Pons (tissue), 1 donor: ENCODE results near the gene SERPINI1.

Source experiments
- DNase-seq: peaks from one replicate; pipeline ENCODE4 v3.0.0-alpha.2; 2016; ENCODE audit warnings: low spot score

Gene SERPINI1

DNA sequence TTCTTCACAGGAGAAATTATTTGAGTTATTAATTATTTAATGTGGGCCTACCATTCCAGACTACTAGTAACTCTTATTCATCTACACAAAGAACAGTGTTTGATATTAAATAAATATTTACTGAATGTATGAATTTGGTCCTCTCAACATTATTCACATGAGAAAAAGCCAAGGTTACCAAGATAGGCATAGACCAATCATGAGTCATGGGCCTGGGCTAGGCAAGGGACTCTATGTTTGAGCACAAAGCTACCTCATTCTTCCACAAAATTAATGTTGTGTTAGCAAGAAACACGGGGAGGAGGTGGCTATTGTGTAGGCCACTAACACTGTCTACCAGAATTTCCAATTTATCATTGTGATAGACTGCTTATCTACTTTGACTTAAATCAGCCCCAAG lies 115.7 kb downstream of the SERPINI1 start:
- no peak for DNase-seq

GRCh38 chr3:167851749-167852148 lies 116.2 kb downstream of the SERPINI1 start:
- DNase-seq: no peak

DNA sequence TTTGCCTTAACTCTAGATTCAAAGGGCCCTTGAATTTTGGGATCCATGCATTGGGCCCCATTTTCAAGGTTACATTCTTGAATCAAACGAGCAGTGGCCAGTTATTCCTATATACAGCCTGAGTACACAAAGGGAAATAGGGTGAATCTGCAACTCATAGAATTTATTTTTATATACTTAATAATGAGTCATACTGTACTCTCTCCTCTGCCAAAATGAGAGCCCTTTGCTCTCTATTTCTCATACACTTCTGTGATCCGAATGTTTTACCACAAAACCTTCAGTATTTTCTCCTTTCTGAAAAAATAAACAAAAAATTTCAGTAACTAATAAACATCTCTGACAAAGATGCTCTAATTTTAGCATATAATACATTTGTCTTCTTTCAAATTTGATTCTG lies 116.7 kb downstream of the SERPINI1 start:
- DNase-seq: no peak

- DNase-seq: no peak
Observed at GRCh38 chr3:167854063-167854462, 118.5 kb downstream of the SERPINI1 start.

- no peak for DNase-seq
Observed at GRCh38 chr3:167854846-167855245, 119.3 kb downstream of the SERPINI1 start.

DNA sequence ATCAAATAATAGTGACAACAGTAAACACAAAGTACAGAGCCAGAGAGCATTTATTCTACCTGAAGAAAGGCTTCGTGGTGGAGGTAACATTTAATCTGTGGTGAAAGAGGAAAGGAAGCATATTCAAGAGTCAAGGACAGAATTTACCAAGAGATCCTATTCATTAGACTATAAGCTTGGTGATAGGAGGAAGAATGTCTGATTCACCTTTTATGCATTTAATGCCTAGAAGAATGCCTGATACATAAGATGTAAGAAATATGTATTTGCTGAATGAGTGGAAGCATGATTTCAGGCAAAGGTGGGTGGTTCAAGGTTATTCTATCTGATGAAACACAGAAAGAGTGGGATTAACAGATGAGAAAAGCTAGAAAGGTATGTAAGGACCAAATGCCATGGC lies 119.8 kb downstream of the SERPINI1 start:
- no peak for DNase-seq

DNA sequence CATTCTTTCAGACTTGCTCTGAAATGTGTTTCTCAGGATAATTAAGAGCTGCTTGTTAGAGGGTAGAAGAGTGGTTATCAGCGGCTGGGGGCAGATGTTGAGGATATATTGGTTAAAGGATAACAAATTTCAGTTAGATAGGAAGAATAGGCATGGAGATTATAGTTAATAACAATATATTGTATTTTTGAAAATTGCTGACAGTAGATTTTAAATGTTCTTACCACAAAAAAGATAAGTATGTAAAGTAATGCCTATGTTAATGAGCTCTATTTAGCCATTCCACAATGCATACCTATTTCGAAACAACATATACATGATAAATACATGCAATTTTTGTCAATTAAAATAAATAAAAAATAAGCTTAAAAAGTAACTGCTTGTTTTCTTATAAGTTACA lies 123.3 kb downstream of the SERPINI1 start:
- no peak for DNase-seq

- no peak for DNase-seq
Observed at GRCh38 chr3:167859610-167860009, 124.1 kb downstream of the SERPINI1 start.

DNA sequence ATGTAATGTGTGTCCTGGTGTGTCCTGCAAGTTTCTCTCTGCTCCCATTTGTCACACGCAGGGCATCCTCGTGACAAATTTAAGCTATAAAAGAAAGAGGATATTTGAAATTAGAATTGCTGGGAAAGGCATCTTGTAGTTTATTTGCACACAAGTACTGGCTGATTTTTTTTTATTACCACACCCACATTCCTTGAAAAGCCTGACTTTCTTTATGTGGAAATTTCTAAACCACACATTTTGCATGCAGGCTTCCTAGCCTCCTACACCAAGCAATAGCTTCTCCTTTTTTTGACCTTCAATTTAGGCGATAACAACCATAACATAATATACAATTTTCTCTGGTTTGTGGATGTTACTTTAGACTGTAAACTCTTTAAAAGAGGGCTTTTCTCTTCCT lies 126.1 kb downstream of the SERPINI1 start:
- no peak for DNase-seq

DNA sequence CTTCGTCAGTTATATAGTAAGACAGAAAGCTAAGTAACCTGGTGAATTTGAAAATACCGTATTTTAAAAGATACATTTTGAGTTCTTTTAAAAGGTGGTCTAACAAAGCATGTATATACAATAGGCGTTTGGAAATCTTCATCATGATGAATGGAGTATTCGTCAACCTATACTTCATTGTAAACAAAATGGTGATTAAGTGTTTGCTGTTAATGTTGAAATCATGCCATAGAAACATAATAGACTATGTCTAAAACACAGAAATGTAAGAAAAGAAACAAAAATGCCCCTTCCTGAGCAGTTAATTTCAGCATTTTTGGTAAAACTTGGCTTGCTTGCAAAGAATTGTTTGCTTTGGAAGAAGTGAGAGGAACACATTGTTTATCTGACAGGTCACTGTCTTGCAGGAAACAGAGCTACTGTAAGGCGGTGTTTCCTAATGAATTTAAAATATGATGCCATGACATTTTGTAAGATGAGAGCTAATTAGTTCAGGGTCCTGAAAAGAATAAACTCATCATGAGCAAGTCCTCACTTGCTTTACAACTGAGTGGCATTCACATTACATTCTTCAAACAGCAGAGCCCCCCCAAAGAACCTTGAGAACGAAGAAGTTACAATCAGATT lies 126.7 kb downstream of the SERPINI1 start:
- no peak for DNase-seq

GRCh38 chr3:167863811-167864551 lies 128.5 kb downstream of the SERPINI1 start:
- DNase-seq: no peak

DNA sequence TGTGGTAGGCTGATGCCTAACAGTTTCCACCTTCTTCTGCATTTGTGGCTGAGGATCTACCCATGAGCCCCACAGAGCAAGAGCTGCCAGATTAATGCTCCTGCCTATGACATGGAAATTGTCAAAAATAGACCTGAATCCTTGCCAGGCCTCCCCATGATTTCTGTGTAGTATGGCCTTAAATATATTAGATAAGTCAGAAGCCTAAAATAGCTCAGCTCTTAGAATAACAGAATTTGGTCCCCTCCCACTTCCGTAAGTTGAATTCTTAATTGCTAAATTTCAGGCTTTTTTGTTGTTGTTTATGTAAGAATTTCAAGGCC lies 129.0 kb downstream of the SERPINI1 start:
- no peak for DNase-seq

- no peak for DNase-seq
Observed at GRCh38 chr3:167866331-167866730, 130.8 kb downstream of the SERPINI1 start.

GRCh38 chr3:167867981-167868380 lies 132.5 kb downstream of the SERPINI1 start:
- no peak for DNase-seq

GRCh38 chr3:167870181-167870580 lies 134.7 kb downstream of the SERPINI1 start:
- no peak for DNase-seq

- DNase-seq: no peak
Observed at GRCh38 chr3:167870759-167871158, 135.2 kb downstream of the SERPINI1 start.

GRCh38 chr3:167872032-167872431 lies 136.5 kb downstream of the SERPINI1 start:
- DNase-seq: no peak

DNA sequence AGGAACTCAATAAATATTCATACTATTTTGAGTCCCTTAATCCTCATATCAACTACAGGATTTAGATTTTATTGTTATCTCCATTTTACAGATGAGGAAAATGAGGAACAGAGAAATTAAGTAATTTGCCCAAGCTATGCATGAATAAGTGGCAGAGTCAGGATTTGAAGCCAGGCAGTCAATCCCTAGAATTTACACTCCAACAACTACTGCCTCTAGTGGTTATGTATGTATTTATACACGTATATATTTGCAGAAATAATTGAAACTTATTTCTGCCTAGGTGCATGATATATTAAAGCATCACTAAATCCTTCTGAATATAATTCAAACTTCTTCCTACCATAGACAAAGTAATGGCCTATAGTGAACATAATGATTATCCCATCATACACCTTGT lies 137.4 kb downstream of the SERPINI1 start:
- DNase-seq: no peak

GRCh38 chr3:167874671-167875372 lies 139.3 kb downstream of the SERPINI1 start:
- peak; percentile 17 for DNase-seq
